NK-92 treated with Interleukin-12 subunit alpha and Interleukin-12 subunit beta, amount 100 ng/mL, for 24 hours (cell line): ENCODE data around the gene PPP4R2.

Experiments
- DNase-seq: peaks from one replicate; lab custom pipeline; 2025; lab: John Stamatoyannopoulos, UW

PPP4R2 gene

DNA sequence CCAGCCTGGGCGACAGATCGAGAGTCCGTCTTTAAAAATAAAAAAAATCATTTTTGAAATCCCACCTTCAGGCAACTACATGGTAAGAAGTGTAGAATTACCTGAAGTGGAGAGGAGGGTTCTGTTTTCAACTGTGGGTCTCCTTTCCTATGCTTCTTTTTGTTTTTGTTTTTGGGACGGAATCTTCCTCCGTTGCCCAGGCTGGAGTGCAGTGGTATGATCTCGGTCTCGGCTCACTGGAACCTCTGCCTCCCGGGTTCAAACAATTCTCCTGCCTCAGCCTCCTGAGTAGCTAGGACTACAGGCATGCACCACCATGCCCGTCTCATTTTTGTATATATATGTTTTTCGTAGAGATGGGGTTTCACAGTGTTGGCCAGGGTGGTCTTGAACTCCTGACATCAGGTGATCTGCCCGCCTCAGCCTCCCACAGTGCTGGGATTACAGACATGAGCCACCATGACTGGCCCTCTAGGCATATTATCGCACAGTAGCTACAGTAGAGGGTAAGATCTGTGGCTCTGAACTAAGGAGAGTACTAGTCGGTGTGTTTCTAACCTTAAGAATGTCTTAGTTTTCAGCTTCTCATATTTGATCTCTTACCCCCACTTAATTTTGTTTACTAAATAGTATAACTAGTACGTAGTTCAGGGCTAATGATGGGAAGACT is 73.3 kb downstream of the PPP4R2 start:
- no peak for DNase-seq

DNA sequence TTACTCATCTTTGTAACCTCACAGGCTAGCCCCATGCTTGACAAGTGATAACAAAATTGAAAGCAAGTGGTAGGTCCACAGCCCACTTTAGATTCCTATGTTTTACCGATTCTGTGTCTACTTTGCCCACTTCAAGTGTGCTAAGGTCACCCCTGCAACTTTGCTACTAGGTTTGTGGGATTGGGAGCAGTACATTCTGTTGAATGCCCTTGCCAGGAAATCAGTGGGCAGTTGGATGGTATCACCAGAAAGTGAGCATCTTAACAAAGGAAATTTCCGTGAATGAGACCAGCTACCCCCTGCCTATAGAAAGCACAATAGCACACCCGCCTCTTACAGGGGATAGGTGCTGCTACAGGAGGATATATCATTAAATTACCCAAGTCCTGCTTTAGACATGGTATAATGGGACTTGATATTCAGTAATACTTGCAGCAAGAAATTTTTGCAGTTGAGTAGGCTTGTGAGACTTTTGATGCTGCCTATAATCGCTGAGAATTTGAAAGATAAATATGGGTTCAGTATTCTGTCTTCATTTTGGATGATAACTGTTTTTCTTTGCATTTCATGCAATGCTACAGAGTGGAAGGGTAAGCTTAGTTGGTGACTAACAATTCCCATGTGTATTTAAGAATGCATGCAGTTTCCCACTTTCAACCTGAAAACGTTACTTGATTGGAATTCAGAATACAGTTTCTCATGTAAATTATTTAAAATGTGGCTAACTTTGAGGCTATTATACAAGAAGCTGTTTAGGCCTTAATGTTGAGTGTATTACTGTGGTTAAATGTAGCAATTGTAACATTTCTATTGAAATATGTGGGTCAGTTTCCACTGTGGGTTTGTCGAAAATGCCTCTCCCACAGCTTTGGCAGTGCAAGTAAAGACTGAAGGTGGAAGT is 74.3 kb downstream of the PPP4R2 start:
- no peak for DNase-seq

DNA sequence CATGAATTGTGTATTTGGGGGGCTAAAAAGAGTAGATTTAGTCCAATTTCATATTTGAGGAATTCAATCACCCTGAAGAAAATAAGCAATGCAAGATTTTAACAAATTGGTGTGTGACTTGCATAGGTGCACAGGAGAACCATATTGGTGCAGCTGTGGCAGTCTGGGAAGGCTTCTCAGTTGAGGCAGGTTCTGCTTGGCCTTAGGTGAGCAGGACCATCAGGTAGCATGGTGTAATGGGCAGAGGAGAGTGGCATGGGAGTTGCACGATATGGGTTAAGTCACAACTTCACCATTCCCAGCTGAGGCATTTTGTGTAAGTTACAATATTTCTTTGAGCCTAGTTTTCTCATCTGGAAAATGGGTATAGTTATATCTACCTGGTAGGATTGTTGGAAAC is 75.3 kb downstream of the PPP4R2 start:
- DNase-seq = no peak

DNA sequence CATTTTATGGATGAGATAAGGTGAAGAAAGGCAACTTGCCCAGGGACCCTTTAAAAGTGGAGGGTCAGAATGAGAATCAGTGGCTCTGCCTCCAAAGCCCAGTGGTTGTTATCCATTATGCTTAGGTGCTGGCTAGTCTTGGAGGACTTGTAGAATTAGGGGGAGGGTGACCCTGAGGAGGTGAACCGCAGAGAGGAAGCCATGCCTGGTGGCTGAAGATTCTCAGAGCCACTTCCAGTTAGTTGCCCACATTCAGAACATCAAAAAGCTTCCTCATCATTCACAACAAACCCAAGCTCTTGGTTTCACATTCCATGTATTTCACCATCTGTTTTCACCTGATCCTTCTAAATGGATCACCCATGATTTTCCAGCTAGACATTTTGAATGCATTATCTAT is 76.0 kb downstream of the PPP4R2 start:
- DNase-seq = no peak

DNA sequence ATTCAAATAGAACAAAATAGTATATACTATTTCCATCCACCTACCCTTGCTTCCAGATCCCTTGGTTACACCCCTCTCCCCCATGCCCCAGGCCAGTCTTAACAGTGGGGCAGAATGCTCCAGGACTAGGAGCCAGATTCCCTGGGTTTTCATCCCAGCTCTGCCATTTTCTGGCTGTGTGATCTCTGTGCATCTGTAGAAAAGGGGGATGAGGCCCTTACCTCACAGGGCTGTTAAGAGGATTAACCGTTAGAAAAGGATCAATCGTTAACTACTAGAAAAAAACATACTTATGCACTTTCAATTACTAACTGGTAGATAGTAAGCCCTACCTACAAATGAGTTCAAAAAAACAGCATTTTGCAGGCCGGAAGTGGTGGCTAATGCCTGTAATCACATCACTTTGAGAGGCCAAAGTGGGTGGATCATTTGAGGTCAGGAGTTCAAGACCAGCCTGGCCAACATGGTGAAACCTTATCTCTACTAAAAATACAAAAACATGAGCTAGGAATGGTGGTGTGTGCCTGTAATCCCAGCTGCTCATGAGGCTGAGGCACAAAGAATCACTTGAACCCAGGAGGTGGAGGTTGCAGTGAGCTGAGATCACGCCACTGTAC is 76.6 kb downstream of the PPP4R2 start:
- no peak for DNase-seq

DNA sequence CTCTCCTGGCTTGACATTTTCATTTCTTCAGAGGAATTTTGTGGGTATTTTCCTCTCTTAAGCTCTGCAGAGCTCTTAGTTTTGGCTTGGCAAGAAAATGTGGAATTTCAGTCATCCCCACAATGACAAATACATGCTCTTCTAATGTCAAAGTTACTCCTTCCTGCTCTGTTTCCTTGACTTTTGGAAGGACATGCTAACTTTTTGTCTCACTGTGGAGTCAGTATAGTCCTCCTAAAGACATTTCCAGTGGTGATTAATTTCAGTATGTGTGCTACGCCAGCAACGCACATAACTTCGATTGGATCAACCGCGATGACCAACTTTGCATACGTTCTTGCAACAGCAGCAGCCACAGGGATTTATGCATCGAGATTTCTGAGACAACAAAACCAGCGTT is 78.2 kb downstream of the PPP4R2 start:
- no peak for DNase-seq

DNA sequence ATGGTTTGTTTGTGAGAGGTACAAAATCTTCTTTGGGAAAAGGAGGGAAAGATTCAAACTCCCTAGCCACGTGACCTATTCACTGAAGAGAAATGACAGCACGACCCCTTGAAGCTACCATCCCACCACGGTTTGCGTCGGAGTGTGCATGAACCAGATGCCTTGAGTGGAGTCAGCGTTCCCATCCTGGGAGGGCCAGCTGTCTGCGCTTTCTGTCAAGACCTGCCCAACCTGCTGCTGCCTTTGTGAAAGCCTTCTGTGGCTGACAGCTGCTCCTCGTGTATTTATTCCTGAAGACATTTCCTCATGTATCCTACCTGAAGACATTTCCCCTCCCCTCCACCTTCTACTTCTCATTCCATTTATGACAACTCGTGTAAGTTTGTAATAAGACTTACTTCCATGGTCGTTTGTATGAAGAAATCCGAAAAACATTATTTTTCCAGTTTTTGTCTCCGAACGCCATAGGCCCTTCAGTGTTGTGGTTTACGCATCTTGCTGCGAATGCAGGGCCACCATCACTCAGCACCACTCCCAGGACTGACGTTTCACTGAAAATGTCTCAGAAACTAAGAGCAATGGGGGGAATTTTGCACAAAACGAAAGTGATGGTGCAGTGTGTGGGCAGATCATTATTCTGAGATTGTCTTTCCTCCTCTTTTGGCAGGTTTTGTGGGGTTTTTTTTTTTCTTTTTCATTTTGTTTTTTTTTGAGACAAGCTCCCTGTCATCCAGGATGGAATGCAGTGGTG is 83.8 kb downstream of the PPP4R2 start:
- no peak for DNase-seq

DNA sequence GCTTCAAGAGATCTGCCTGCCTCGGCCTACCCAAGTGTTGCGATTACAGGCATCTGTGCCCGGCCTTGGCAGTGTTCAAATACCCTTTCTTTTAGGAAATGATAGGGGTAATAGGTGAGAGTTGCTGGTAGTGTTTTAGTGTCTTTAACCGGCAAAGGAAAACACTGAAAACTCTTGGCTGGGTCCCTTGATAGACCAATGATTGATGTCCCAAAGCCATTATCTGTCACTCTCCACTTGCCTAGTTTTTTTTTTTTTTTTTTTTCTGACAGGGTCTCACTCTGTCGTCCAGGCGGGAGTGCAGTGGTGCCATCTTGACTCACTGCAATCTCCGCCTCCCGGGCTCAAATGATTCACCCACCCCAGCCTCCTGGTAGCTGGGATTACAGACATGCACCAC is 84.5 kb downstream of the PPP4R2 start:
- DNase-seq = no peak

DNA sequence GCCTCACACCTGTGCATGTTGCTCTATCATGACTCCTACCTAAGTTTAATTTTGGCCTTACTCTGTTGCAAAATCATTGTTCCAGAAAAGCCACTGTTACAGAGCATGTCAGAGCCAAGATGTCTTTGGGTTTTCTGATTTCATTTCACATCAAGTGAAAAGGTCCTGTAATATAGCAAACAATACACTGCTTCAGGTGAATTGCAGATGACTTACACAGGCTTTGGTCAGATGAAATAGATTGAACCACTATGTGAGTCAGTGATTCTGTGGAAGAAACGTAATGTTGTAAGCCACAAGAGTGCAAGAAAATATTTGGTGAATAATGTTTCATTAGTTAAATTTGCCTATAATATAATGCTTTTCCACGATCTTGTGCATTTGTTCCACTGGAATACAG is 87.6 kb downstream of the PPP4R2 start:
- no peak for DNase-seq

DNA sequence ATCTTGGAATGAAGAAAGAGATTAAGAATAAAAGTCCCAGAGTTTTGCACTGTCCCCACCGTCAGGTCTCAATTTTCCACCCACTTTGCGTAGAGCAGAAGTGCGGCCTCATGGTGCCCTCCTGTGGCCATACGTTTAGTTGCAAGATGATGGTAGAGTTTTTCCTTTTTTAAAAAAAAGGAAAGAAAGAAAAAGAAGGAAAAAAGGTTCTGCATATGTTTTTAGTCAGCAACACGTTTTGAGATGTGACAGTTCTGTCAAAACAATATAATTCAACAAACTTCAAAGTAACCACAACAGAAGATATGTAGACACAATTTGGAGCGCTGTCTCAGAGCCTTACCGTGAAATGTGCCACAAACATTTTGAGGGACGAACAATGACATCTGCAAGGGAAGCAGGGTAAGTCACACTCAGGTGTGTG is 89.5 kb downstream of the PPP4R2 start:
- no peak for DNase-seq

DNA sequence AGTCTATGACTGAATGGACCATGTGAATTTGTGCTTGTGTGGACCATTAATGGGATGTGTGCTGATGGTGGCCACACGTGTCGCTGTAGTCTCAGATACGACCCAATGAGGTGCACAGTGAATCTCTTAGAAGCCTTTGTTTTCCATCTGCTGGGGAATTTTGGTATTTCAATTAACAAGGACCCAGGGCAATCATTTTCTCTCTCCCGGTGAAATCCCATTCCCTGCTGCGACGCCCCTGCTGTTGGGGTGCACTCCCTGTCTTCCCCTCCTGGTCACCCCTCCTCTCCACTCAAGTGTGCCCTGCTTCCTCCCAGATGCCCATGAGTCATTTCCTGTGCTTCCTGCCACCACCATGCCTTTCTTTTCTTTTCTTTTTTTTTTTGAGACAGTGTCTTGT is 97.5 kb downstream of the PPP4R2 start:
- no peak for DNase-seq

DNA sequence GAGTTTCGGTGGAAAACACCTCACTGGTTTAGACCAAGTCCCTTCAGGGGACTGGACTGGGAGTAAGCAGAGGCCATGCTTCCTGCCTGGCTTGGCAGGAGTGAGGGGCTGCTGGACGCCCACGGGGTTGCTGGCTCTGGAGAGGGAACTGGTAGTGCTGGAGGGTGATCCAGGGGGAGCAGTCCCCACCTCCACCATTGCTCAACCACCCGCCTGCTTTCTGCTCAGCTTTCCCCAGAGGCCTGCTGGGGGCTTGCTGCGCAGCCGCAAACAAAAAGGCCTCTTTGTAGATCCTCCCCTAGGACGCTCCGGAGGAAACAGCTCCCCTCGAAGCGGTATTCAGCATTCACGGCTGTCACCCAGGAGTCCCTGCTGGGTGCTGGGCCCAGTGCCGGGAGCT is 98.3 kb downstream of the PPP4R2 start:
- DNase-seq = no peak

DNA sequence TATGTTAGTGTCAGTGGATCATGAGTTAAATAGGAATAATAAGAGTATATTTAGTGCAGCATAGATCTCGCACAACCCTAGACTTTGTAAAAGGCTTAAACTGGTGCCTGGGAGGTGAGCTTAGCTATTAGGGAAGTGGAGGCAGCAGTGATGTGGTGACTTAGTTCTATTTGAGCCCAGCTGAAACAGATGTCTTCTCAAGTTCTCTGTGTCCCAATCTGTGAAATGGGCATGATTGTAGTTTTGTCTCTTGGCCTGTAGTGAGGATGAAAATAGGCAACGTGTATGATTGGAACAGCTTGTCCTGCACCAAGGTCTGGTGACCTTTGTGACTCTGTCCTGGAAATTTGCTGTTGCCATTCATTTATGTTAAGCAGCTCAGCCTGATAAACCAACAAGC is 99.6 kb downstream of the PPP4R2 start:
- no peak for DNase-seq

DNA sequence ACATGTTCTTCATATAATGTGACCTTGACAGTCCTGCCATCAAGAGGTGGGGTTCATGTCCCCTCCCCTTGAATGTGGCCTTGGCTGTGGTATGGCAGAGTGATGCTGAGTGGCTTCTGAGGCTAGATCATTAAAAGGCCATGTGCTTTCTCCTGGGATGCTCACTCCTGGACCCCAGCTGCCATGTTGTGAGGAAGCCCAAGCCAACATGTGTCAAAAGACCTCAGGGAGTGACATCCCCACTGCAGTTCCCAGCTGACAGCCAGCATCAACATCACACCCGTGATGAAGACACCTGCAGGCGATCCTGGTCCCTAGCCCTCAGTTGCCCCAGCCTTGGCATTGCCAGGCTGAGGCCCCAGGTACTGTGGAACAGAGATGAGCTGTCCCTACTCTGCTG is 101.4 kb downstream of the PPP4R2 start:
- no peak for DNase-seq

DNA sequence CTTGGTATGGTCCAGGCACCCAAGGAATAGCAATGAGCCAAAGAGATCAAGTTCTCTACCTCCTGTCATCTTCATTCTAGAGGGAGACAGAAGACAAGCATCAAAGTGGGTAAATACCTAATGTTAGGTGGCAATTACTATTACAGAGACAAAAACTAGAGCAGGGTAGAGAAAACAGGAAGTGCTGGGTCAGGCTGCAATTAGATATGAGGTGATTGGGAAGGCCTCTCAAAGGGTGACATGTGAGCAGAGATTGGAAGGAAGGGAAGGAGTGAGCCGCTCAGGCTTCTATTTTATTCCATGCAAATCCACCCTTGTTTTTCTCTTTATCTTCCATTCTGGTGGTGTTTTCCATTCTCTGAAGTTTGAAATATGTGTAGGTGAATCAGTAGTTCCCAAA is 102.3 kb downstream of the PPP4R2 start:
- DNase-seq = no peak

DNA sequence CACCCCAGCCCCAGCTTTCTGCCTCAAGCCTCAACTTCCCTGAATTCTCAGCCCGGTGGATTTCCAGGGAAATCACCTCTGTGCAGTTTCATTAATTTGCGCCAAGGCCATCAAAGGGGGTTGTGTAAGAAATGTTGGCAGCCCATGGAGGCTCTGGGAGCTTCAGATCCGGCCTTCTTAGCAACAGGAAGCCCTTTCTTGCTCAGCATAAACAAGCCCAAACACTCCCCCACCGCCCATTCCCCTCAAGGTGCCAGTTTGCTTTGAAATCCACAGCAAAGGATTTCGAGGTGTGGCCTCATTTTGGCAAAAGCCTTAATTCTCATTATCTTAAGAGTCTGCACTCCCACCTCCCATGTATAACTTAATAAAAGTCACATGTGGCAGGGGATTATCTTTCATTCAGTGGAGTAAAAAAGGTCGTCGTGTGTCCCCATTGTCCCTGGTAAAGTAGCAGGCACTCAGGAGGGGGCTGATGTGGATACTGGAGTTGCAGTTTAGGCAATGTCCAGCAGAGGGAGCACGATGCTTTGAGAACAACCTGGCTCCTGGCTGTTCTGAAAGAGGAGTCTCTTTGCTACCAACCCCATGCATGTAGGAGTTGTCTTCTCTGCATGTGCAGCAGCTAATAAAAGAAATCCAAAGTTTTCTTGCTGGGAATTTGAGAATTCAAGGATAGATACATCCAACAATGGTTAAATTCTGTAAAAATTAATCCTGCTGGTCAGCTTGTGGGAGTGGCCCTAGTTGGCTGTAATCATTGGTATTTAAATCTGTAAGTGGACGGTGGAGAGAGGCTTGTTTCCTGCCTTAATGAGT is 104.3 kb downstream of the PPP4R2 start:
- DNase-seq = peak; percentile 54

DNA sequence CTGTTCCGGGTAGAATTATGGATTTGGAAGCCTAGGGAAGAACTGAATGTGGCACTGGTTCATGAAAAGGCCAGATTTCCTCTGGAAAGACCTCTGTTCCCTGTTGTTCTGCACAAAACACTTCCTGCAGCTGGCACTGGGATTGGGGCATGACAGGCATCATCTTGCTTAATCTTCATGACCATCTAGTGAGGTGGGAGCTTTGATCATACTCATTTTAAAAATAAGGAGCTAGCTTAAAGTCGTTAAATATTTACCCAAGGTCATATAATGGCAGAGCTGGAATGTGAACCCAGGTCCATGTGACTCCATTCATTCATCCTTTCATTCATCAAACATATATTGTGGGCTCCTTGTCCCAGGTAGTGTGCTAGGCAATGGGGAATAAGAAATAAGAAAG is 105.3 kb downstream of the PPP4R2 start:
- DNase-seq = no peak

DNA sequence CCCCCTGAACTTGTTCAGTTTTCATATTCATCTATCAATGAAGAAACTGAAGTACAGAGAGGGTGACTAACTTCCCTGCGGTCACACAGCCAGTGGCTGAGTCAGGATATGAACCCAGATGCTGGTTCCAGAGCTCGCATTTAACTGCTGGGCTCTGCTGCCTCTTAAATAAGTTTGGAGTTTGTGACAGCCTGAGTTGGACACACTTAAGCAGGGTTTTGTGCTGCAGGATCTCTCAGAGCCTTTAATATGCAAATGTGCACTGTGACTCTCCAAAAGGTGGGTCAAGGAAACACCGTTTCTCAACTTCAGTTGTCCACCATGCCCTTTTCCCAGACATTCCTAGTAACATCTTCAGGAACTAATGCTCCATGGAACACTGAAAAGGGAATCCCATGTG is 110.6 kb downstream of the PPP4R2 start:
- no peak for DNase-seq

DNA sequence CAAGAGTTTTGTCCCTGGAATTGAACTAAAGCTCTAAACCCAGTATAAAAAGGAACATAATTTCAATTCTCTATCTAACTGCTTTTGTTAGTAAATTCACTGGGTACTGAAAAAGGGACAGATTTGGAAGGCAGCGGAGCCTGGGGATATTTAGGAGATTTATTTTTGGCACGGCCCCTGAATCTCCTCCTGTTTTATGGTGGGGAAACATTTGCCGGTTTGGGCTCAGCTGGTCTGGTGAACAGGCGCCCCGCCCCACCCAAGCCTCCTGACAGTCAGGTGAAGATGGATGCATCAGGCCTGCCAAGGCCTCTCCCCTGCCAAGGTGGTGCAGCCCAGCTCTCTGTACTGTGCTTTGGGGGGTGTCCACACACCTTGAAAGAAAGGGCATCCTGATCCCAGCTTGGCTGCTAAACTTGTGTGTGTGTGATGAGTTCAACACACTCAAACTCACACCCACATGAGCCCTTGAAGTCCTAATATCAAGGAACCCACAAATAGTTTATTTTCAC is 111.1 kb downstream of the PPP4R2 start:
- DNase-seq = no peak

DNA sequence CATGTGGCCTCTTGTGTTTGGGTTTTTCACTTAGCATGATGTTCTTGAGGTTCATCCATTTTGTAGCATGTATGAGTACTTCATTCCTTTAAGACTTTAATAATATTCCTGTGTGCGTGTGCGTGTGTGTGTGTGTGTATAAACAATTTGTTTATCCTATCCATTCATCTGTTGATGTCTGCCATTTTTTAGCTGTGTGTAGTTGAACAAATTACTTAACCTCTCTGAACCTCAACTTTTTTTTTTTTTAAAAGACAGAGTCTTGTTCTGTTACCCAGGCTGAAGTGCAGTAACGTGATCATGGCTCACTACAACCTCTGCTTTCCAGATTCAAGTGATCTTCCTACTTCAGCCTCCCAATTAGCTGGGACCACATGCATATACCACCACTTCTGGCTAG is 112.1 kb downstream of the PPP4R2 start:
- DNase-seq = no peak

DNA sequence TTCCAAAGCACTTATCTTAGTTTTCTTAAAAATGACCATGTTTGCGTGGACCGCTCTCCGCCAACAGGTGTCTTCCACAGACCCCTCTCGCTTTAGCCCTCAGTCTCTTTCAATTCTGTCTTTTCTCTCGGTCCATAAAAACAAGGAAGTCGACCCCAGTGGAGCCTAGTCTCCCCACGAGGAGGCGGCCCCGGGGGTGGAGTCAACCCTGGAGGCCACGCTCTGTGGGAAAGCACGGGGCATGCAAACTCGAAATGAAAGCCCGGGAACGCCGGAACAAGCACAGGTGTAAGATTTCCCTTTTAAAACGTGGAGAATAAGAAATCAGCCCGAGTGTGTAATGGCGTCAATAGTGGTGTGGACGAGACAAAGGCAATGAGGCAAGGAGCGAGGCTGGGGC is 113.9 kb downstream of the PPP4R2 start:
- no peak for DNase-seq
